Measurements from ENCODE around the gene NUBPL. TPM values are rescaled to one million over a fixed set of nuclear protein-coding genes. Genes with fewer than 3 reads are reported as not detected.
"Not testable (repeated sequence)": the region's sequence is repeated elsewhere in the genome, so short reads cannot be mapped to it uniquely, and the experiment has no call there.

NUBPL gene
- total RNA-seq, 1 donor from 2014 or later, result 9.8 TPM

DNA sequence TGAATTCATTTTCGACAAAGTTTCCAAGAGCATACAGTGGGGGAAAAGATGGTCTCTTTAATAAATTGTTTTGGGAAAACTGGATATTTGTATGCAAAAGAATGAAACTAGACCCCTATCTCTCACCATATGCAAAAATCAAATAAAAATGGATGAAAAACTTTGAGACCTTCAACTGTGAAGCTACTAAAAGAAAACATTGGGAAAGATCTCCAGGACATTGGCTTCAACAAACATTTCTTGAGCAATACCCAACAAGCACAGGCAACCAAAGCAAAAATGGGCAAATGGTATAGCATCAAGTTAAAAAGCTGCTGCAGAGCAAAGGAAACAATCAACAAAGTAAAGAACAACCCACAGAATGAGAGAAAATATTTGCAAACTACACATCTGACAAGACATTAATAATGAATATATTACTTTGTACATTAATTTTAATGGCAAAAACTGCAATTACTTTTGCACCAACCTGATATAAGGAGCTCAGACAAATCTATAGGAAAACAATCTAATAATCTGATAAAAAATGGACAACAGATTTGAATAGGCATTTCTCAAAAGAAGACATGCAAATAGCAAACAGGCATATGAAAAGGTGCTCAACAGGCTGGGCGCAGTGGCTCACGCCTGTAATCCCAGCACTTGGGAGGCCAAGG is 50.7 kb downstream of the NUBPL start:
- H3K4me3 ChIP-seq (ENCODE audit: low read depth, low read length), result no peak overlapping the region
- no peak for DNase-seq (ENCODE audit: low read depth)
- no peak for TF ChIP-seq CTCF (IDR thresholded peaks at IDR 0.05; ENCODE audit: insufficient read depth, low read length, poor library complexity, severe bottlenecking)
- H3K36me3 ChIP-seq (ENCODE audit: control insufficient read depth, insufficient read depth, low read length), result no peaks in the 10 kb centered on the region
- no peaks in the 10 kb centered on the region for H3K27me3 ChIP-seq (ENCODE audit: control insufficient read depth, insufficient read depth, low read length)

DNA sequence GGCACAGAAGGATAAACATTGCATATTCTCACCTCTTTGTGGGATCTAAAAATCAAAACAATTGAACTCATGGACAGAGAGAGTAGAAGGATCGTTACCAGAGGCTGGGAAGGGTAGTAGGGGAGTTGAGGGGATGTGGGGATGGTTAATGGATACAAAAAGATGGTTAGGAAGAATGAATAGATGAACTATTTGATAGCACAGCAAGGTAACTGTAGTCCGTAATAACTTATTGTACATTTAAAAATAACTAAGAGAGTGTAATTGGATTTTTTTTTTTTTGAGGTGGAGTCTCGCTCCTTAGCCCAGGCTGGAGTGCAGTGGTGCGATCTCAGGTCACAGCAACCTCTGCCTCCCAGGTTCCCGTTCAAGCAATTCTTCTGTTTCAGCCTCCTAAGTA is 52.0 kb downstream of the NUBPL start:
- Histone ChIP-seq H3K4me3 (ENCODE audit: low read depth, low read length) (no peak overlapping the region), H3K27me3 (ENCODE audit: control insufficient read depth, insufficient read depth, low read length) (no peaks in the 10 kb centered on the region), H3K36me3 (ENCODE audit: control insufficient read depth, insufficient read depth, low read length) (no peaks in the 10 kb centered on the region)
- TF ChIP-seq CTCF (IDR thresholded peaks at IDR 0.05; ENCODE audit: insufficient read depth, low read length, poor library complexity, severe bottlenecking), result no peak
- no peak for DNase-seq (ENCODE audit: low read depth)

DNA sequence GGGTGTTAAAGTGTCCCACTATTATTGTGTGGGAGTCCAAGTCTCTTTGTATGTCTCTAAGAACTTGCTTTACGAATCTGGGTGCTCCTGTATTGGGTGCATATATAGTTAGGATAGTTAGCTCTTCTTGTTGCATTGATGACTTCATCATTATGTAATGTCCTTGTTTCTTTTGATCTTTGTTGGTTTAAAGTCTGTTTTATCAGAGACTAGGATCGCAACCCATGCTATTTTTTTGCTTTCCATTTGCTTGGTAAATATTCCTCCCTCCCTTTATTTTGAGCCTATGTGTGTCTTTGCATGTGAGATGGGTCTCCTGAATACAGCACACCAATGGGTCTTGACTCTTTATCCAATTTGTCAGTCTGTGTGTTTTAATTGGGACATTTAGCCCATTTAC is 57.7 kb downstream of the NUBPL start:
- not testable (repeated sequence) for H3K27me3 ChIP-seq (ENCODE audit: control insufficient read depth, insufficient read depth, low read length); H3K36me3 ChIP-seq (ENCODE audit: control insufficient read depth, insufficient read depth, low read length); H3K4me3 ChIP-seq (ENCODE audit: low read depth, low read length); DNase-seq (ENCODE audit: low read depth)

- DNase-seq (ENCODE audit: low read depth), result no peak
- Histone ChIP-seq H3K36me3 (ENCODE audit: control insufficient read depth, insufficient read depth, low read length) (no peaks in the 10 kb centered on the region), H3K4me3 (ENCODE audit: low read depth, low read length) (no peak overlapping the region), H3K27me3 (ENCODE audit: control insufficient read depth, insufficient read depth, low read length) (no peaks in the 10 kb centered on the region)
- no peak for TF ChIP-seq CTCF (IDR thresholded peaks at IDR 0.05; ENCODE audit: insufficient read depth, low read length, poor library complexity, severe bottlenecking)
Observed at GRCh38 chr14:31619440-31619839, 58.2 kb downstream of the NUBPL start.

DNA sequence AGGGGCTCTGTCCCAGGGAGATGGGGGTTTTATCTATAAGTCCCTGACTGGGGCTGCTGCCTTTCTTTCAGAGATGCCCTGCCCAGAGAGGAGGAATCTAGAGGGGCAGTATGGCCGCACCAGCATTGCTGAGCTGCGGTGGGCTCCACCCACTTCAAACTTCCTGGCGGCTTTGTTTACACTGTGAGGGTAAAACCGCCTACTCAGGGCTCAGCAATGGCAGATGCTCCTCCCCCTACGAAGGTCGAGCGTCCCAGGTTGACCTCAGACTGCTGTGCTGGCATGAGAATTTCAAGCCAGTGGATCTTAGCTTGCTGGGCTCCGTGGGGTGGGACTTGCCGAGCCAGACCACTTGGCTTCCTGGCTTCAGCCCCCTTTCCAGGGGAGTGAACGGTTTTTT is 59.7 kb downstream of the NUBPL start:
- H3K36me3 ChIP-seq (ENCODE audit: control insufficient read depth, insufficient read depth, low read length); H3K27me3 ChIP-seq (ENCODE audit: control insufficient read depth, insufficient read depth, low read length); DNase-seq (ENCODE audit: low read depth); H3K4me3 ChIP-seq (ENCODE audit: low read depth, low read length): not testable (repeated sequence)

DNA sequence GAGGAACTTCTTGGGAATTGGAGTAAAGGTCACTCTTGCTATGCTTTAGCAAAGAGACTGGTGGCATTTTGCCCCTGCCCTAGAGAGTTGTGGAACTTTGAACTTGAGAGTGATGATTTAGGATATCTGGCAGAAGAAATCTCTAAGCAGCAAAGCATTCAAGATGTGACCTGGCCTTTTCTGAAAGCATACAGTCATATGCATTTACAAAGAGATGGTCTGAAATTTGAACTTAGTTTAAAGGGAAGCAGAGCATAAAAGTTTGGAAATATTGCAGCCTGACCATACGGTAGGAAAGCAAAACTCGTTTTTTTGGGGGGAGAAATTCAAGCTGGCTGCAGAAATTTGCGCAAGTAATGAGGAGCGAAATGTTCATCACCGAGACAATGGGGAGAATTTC is 60.9 kb downstream of the NUBPL start:
- H3K36me3 ChIP-seq (ENCODE audit: control insufficient read depth, insufficient read depth, low read length), result no peaks in the 10 kb centered on the region
- H3K27me3 ChIP-seq (ENCODE audit: control insufficient read depth, insufficient read depth, low read length), result no peaks in the 10 kb centered on the region
- no peak overlapping the region for H3K4me3 ChIP-seq (ENCODE audit: low read depth, low read length)
- TF ChIP-seq CTCF (IDR thresholded peaks at IDR 0.05; ENCODE audit: insufficient read depth, low read length, poor library complexity, severe bottlenecking), result no peak
- DNase-seq (ENCODE audit: low read depth), result no peak

DNA sequence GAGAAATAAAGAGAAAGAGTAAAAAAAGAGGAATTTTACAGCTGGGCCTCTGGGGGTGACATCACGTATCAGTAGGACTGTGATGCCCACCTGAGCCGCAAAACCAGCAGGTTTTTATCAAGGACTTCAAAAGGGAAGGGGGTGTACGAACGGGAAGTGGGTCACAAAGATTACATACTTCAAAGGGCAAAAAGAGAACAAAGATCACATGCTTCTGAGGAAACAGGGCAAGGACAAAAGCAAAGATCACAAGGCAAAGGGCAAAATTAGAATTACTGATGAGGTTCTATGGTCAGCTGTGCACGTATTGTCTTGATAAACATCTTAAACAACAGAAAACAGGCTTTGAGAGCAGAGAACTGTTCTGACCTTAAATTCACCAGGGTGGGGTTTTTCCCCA is 91.7 kb downstream of the NUBPL start:
- H3K4me3 ChIP-seq (ENCODE audit: low read depth, low read length); H3K27me3 ChIP-seq (ENCODE audit: control insufficient read depth, insufficient read depth, low read length); H3K36me3 ChIP-seq (ENCODE audit: control insufficient read depth, insufficient read depth, low read length); DNase-seq (ENCODE audit: low read depth): not testable (repeated sequence)

Data from kidney epithelial cell (primary cell).